22Rv1 (cell line): ENCODE results near the gene APOM.

Experiments
- ZFX ChIP-seq: fragments of 450-650 bp; IDR thresholded peaks from 2 replicates; pipeline ENCODE4 v1.6.1; 2017; ENCODE audit warnings: antibody characterized with exemption, borderline replicate concordance
- TF ChIP-seq, protein P1 (sequence below): fragments of 450-650 bp; IDR thresholded peaks from 2 replicates; pipeline ENCODE4 v1.5.1; 2017; ENCODE audit warnings: mild to moderate bottlenecking

DNA sequence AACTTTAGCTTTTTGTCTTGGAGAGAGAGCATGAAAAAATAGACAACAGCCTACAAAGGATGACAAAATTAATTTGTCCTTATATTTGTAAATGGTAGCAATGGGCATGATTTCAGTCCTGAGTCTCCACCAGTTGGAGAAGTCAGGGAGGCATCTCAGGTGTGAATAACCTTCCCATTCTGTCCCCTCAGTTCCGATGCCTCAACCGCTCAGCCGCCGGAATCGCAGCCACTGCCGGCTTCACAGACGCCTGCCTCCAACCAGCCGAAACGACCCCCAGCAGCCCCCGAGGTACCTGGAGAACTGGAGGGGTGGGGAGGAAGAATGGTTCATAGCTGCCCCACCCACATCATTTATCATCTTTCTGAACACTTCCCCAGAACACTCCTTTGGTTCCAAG lies 31.6 kb upstream of the APOM start:
- TF ChIP-seq, protein P1, sequence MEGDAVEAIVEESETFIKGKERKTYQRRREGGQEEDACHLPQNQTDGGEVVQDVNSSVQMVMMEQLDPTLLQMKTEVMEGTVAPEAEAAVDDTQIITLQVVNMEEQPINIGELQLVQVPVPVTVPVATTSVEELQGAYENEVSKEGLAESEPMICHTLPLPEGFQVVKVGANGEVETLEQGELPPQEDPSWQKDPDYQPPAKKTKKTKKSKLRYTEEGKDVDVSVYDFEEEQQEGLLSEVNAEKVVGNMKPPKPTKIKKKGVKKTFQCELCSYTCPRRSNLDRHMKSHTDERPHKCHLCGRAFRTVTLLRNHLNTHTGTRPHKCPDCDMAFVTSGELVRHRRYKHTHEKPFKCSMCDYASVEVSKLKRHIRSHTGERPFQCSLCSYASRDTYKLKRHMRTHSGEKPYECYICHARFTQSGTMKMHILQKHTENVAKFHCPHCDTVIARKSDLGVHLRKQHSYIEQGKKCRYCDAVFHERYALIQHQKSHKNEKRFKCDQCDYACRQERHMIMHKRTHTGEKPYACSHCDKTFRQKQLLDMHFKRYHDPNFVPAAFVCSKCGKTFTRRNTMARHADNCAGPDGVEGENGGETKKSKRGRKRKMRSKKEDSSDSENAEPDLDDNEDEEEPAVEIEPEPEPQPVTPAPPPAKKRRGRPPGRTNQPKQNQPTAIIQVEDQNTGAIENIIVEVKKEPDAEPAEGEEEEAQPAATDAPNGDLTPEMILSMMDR, result no peak
- TF ChIP-seq ZFX, result no peak
